ENCODE data around the gene VAV1. TPM values are rescaled to one million over a fixed set of nuclear protein-coding genes. Genes with fewer than 3 reads are reported as not detected.

The VAV1 gene
- total and polyA plus RNA-seq, 2 of the 8 experiments (the other 6 are each of a cell fraction or from before 2014, with no cell fraction given) = 0.21 to 0.22 TPM

DNA sequence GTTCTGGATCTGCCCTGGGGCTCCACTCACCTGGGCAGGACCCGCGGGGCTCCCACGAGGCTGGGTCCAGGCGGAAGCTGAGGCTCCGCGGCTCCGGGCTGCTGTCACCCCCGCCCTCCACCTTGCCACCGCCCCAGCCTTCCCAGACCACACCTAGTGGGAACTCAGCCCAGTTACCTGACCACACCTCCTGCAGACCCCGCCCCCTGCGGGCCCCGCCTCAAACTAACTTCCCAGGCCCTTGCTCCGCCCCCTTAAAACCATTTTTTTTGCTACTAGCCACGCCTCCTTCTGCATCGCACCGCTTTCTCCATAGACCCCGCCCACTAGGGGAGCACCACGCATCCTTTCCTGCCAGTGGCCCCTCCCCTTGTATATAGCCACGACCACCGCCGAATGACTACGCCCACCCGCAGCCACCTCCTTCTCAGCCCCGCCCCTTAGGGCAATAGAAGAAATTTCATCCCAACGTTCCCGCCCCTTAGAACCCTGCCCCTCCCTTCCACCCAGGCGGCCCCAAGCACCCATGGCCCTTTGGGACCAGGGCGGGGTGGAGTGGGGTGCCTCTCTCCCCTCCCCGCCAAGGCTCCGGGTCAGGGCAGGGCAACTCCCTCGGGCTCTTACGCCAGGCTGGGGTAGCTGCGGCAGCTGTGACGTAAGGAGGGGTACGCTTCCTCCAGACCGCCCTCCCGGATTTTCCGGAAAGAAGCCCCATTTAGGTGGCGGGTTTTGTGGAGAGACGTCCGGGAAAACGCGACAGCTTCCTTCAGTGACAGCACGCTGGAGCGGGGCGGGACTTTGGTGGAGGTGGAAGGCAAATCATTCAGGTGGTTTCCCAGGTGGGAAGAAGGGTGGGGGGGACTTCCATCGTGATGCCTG, 4.9 kb upstream of the VAV1 start, which contains the start of gene SH2D3A:
Gene SH2D3A (minus strand): TSS at position 79 of the 879 bp plus-strand sequence. CDS start 3,687 bp downstream, outside the sequence.
- H3K9me3 ChIP-seq (ENCODE audit: insufficient read depth in 2 of 2, low read depth in 1 of 2, low read length in 1 of 2) = no peaks in the 10 kb centered on the region
- H2AFZ ChIP-seq (ENCODE audit: low read length) = 0 out of 2 replicates have a peak within 1 kb of the TSS, but pooled peaks have one; percentile 9
- H2BK120ac ChIP-seq (replicated peaks; ENCODE audit: low read depth, low read length) = peak within 1 kb of the TSS; percentile 56
- H4K5ac ChIP-seq (ENCODE audit: insufficient read length, low read depth, low read length) = peak within 1 kb of the TSS; percentile 20
- peaks cover 10% of the 10 kb centered on the region for H3K79me1 ChIP-seq (ENCODE audit: low read depth, low read length)
- peaks cover 0 to 7% of the 10 kb centered on the region in 2 experiments; a peak in 2 of 4 replicates for H3K79me2 ChIP-seq (ENCODE audit: control insufficient read depth in 1 of 2, insufficient read depth in 2 of 2, low read length in 2 of 2)
- ChIA-PET POLR2A (ENCODE audit: partially characterized antibody) (interaction anchor here (1.1 to 5.7 kb wide), 9 partner anchors 8 to 93 kb away, joined by 3 to 53 read pairs (median 4); partner anchors contain the start of gene GPR108), CTCF (ENCODE audit: partially characterized antibody) (interaction anchor here (0.7 to 4.4 kb wide), 12 partner anchors 14 to 642 kb away, joined by 3 to 31 read pairs (median 6); partner anchors contain the start of gene GPR108)
- H3K4me3 ChIP-seq (ENCODE audit: extremely low read depth in 1 of 4, insufficient read depth in 2 of 4, low read depth in 3 of 4, low read length in 4 of 4) = peak within 1 kb of the TSS; percentile 61 to 84 (median 83)
- no peak within 1 kb of the TSS for H3K14ac ChIP-seq (ENCODE audit: insufficient read length)
- peak within 1 kb of the TSS; percentile 92 for H3K18ac ChIP-seq (ENCODE audit: extremely low read depth, low read length)
- DNase-seq (ENCODE audit: low read depth in 1 of 2, low spot score in 2 of 2) (peak; percentile 96 to 98), FAIRE-seq (peak; percentile 36)
- peak within 1 kb of the TSS; percentile 63 for H4K91ac ChIP-seq (replicated peaks; ENCODE audit: insufficient read length, low read length)
- peak within 1 kb of the TSS; percentile 75 for H3K4ac ChIP-seq (replicated peaks; ENCODE audit: insufficient read length, low read depth, low read length)
- peak within 1 kb of the TSS; percentile 81; the same call in 1 of the 2 replicates for H4K8ac ChIP-seq (ENCODE audit: extremely low read depth, insufficient read depth, low read length)
- peaks cover 15% of the 10 kb centered on the region for H3K23me2 ChIP-seq (ENCODE audit: low read depth, low read length)
- peak within 1 kb of the TSS; percentile 59 to 72 (median 62) for H3K9ac ChIP-seq (replicated peaks in 1 of 4; ENCODE audit: extremely low read depth in 1 of 4, low read depth in 3 of 4, low read length in 3 of 4)
- H3K27me3 ChIP-seq (replicated peaks in 1 of 4; ENCODE audit: control insufficient read depth in 3 of 4, extremely low read depth in 1 of 4, insufficient read depth in 3 of 4, low read length in 3 of 4) = no peaks in the 10 kb centered on the region
- H2BK5ac ChIP-seq (ENCODE audit: low read depth, low read length) = peak within 1 kb of the TSS; percentile 96
- H3K56ac ChIP-seq (replicated peaks; ENCODE audit: insufficient read length, low read depth, low read length) = no peak within 1 kb of the TSS
- peak within 1 kb of the TSS; percentile 5; the same call in 1 of the 2 replicates for H2BK20ac ChIP-seq (ENCODE audit: low read length)
- H3K23ac ChIP-seq (ENCODE audit: insufficient read length) = no peak within 1 kb of the TSS
- peak within 1 kb of the TSS; percentile 87 to 99 for H3K4me2 ChIP-seq (ENCODE audit: insufficient read depth in 1 of 2, low read depth in 2 of 2, low read length in 2 of 2)
- H2AK5ac ChIP-seq (ENCODE audit: low read depth, low read length) = peak within 1 kb of the TSS; percentile 87; the same call in 1 of the 2 replicates
- no peaks in the 10 kb centered on the region for H3K36me3 ChIP-seq (ENCODE audit: control insufficient read depth in 2 of 4, insufficient read depth in 4 of 4, low read length in 3 of 4)
- H3K27ac ChIP-seq (ENCODE audit: low read depth, low read length) = peak within 1 kb of the TSS; percentile 57
- H4K20me1 ChIP-seq (replicated peaks in 1 of 2; ENCODE audit: control insufficient read depth in 1 of 2, insufficient read depth in 2 of 2, low read length in 2 of 2) = no peaks in the 10 kb centered on the region
- peak within 1 kb of the TSS; percentile 100 for H2BK12ac ChIP-seq (ENCODE audit: low read depth, low read length)
- H2BK15ac ChIP-seq (ENCODE audit: low read length) = peak within 1 kb of the TSS; percentile 50
- WGBS, 2 experiments (ENCODE audit: extremely low coverage in 1 of 2, insufficient coverage in 1 of 2, insufficient read length in 1 of 2, insufficient replicate concordance in 2 of 2, low coverage in 1 of 2, low lambda C conversion rate in 2 of 2, missing lambda C conversion rate in 1 of 2) = 4% methylated on average over 29 of the region's 47 CpGs; no CpG with 5 or more reads in 1 of the 2 experiments
- peaks cover 3 to 7% (median 5%) of the 10 kb centered on the region in 4 experiments; a peak in 6 of 7 replicates for H3K4me1 ChIP-seq (replicated peaks in 1 of 4; ENCODE audit: control insufficient read depth in 3 of 4, insufficient read depth in 4 of 4, low read length in 3 of 4)
- TF ChIP-seq GABPA (IDR thresholded peaks at IDR 0.05; ENCODE audit: borderline replicate concordance, insufficient read depth, low read length) (no peak), CHD2 (IDR thresholded peaks at IDR 0.05; ENCODE audit: low read length) (no peak)

Data from H1 (cell line).